HepG2 (cell line): ENCODE data around the gene TOP2B. TPM values are rescaled to one million over a fixed set of nuclear protein-coding genes. Genes with fewer than 3 reads are reported as not detected.

Experiments used
- ATAC-seq: fragments of 200-7000 bp; cut with Tn5 transposase; 3 replicates; pipeline ENCODE4 v1.9.1; 2020; ENCODE audit warnings: mild to moderate bottlenecking, moderate library complexity
- Bru-seq: library from RNA; stranded (reverse); fragments of 400-500 nt; gene quantifications from one replicate; lab custom pipeline; 2021; lab: Mats Ljungman, UMichigan
- BruChase-seq, 2 experiments: library from RNA; stranded (reverse); fragments of 400-500 nt; gene quantifications; one replicate each; lab custom pipeline; 2021; lab: Mats Ljungman, UMichigan
- BruUV-seq: library from RNA; stranded (reverse); fragments of 400-500 nt; replicated peaks from 2 replicates; lab custom pipeline; 2021; lab: Mats Ljungman, UMichigan
- CTCF ChIA-PET: fragments of 300-600 bp; formaldehyde crosslinking; extraction: SDS; loops from one replicate; lab custom pipeline; 2021; ENCODE audit warnings: low total read pairs, inconsistent platforms, low intra/inter-chr PET ratio; lab: Yijun Ruan, JAX
- POLR2A ChIA-PET: fragments of 350-600 bp; sonication (Branson Sonifier 250); formaldehyde crosslinking; loops from one replicate; lab custom pipeline; 2020; ENCODE audit warnings: antibody characterized with exemption, inconsistent platforms; lab: Yijun Ruan, JAX
- DNase-seq: peaks from one replicate; pipeline ENCODE4 v3.0.0-alpha.2; 2015; ENCODE audit warnings: low spot score
- FAIRE-seq: peaks from 3 replicates; lab custom pipeline; 2011; peaks lifted over from hg19 to GRCh38; lab: Jason Lieb, UNC
- H2AFZ ChIP-seq: one replicate; pipeline ENCODE4 v1.6.1; 2011; ENCODE audit warnings: low read length, inconsistent platforms
- H3K27ac ChIP-seq: fragments of 300-600 bp; 3 replicates; pipeline ENCODE4 v1.8.0; 2011; ENCODE audit warnings: mixed run types, mild to moderate bottlenecking, mixed read lengths, low read length, inconsistent platforms; ENCODE audit not compliant: insufficient read depth; ENCODE audit errors: extremely low read length
- H3K27me3 ChIP-seq, 2 experiments: fragments of 200-600 bp in 1 of 2; 2 replicates in 1 of 2; 3 replicates in 1 of 2; pipeline versions ENCODE4 v1.6.0 to v1.8.0; 2011; ENCODE audit warnings: low read length in 2 of 2, mild to moderate bottlenecking in 2 of 2, moderate library complexity in 2 of 2, inconsistent platforms in 1 of 2; ENCODE audit not compliant: insufficient read depth in 2 of 2, control insufficient read depth in 1 of 2
- H3K36me3 ChIP-seq, 2 experiments: fragments of 200-600 bp in 1 of 2; replicated peaks in 1 of 2; 2 replicates in 1 of 2; 3 replicates in 1 of 2; pipeline versions ENCODE4 v1.5.1 to v1.8.0; 2011; ENCODE audit warnings: low read length in 2 of 2, inconsistent platforms in 1 of 2; ENCODE audit not compliant: insufficient read depth in 2 of 2, control insufficient read depth in 1 of 2
- H3K4me1 ChIP-seq: 2 replicates; pipeline ENCODE4 v1.5.1; 2012; ENCODE audit warnings: low read length, inconsistent platforms; ENCODE audit not compliant: insufficient read depth
- H3K4me2 ChIP-seq: 2 replicates; pipeline ENCODE4 v1.6.0; 2011; ENCODE audit warnings: low read depth, low read length, inconsistent platforms
- H3K4me3 ChIP-seq, 3 experiments: fragments of 200-600 bp in 1 of 3; sonication (generic), shearing (Covaris generic) in 1 of 3; replicated peaks in 1 of 3; 2 replicates each; pipeline ENCODE4 v1.5.1; 2011 to 2016; ENCODE audit warnings: low read length in 3 of 3, inconsistent platforms in 2 of 3, low read depth in 2 of 3, mild to moderate bottlenecking in 2 of 3, control low read depth in 1 of 3, mixed read lengths in 1 of 3; ENCODE audit not compliant: insufficient read depth in 1 of 3
- H3K79me2 ChIP-seq: one replicate; pipeline ENCODE4 v1.6.1; 2011; ENCODE audit warnings: low read length, inconsistent platforms; ENCODE audit not compliant: insufficient read depth
- H3K9ac ChIP-seq: 2 replicates; pipeline ENCODE4 v1.6.0; 2011; ENCODE audit warnings: mild to moderate bottlenecking, low read depth, low read length, inconsistent platforms; ENCODE audit not compliant: insufficient read depth
- H3K9me3 ChIP-seq: 2 replicates; pipeline ENCODE4 v1.5.1; 2012; ENCODE audit warnings: mild to moderate bottlenecking, low read length
- H4K20me1 ChIP-seq: 2 replicates; pipeline ENCODE4 v1.6.0; 2011; ENCODE audit warnings: inconsistent platforms, mild to moderate bottlenecking, low read length, moderate library complexity; ENCODE audit not compliant: insufficient read depth
- AGO2 ChIP-seq: fragments of 200-400 bp; formaldehyde crosslinking; optimal IDR thresholded peaks from 2 replicates; pipeline ENCODE3; 2017; ENCODE audit warnings: mild to moderate bottlenecking, low read depth, low read length, moderate library complexity
- EHMT2 ChIP-seq: fragments of 200-600 bp; sonication (generic); IDR thresholded peaks from 2 replicates; pipeline ENCODE4 v1.7.0; 2017; ENCODE audit warnings: antibody characterized with exemption, low read depth, low read length, borderline replicate concordance
- ELF1 ChIP-seq: sonication (generic); formaldehyde crosslinking; IDR thresholded peaks from 2 replicates; pipeline ENCODE4 v1.4.0; 2020; ENCODE audit warnings: missing genetic modification reagents
- KDM1A ChIP-seq: IDR thresholded peaks from 2 replicates; pipeline ENCODE4 v1.6.1; 2016; ENCODE audit warnings: missing compliant biosample characterization
- KMT2A ChIP-seq: sonication (generic); formaldehyde crosslinking; IDR thresholded peaks from 2 replicates; pipeline ENCODE4 v1.4.0; 2020; ENCODE audit warnings: missing genetic modification reagents
- MTA3 ChIP-seq: sonication (generic); formaldehyde crosslinking; IDR thresholded peaks from 2 replicates; pipeline ENCODE4 v1.4.0; 2020; ENCODE audit warnings: missing genetic modification reagents
- NFIC ChIP-seq: IDR thresholded peaks from 2 replicates; pipeline ENCODE4 v1.6.1; 2012; ENCODE audit warnings: mild to moderate bottlenecking, low read length, inconsistent platforms
- PPARG ChIP-seq: conservative IDR thresholded peaks from 2 replicates; pipeline ENCODE4 v1.6.1; 2016; ENCODE audit warnings: missing biosample characterization, missing genetic modification reagents
- SMAD1 ChIP-seq: sonication (generic); formaldehyde crosslinking; IDR thresholded peaks from 2 replicates; pipeline ENCODE4 v1.4.0; 2020; ENCODE audit warnings: missing genetic modification reagents, low read depth, mild to moderate bottlenecking, borderline replicate concordance
- TBL1XR1 ChIP-seq: fragments of 150-350 bp; IDR thresholded peaks from 2 replicates; pipeline ENCODE4 v1.6.1; 2014; ENCODE audit warnings: borderline replicate concordance, low read length; ENCODE audit not compliant: partially characterized antibody
- TBX3 ChIP-seq: fragments of 450-650 bp; IDR thresholded peaks from 2 replicates; pipeline ENCODE4 v1.6.1; 2017; ENCODE audit warnings: antibody characterized with exemption, mild to moderate bottlenecking, inconsistent platforms, borderline replicate concordance
- ZBTB20 ChIP-seq: sonication (generic); formaldehyde crosslinking; IDR thresholded peaks from 2 replicates; pipeline ENCODE4 v1.8.1; 2023; ENCODE audit warnings: missing genetic modification reagents, low read depth, mild to moderate bottlenecking, borderline replicate concordance
- ZEB1 ChIP-seq: IDR thresholded peaks from 2 replicates; pipeline ENCODE4 v1.6.1; 2012; ENCODE audit warnings: mild to moderate bottlenecking, low read depth, inconsistent platforms; ENCODE audit not compliant: insufficient replicate concordance
- ZNF20 ChIP-seq: sonication (generic); formaldehyde crosslinking; IDR thresholded peaks from 2 replicates; pipeline ENCODE4 v1.4.0; 2020; ENCODE audit warnings: mild to moderate bottlenecking, moderate library complexity, missing genetic modification reagents
- ZNF235 ChIP-seq: sonication (generic); formaldehyde crosslinking; IDR thresholded peaks from 2 replicates; pipeline ENCODE4 v1.8.1; 2023; ENCODE audit warnings: mild to moderate bottlenecking, missing genetic modification reagents, borderline replicate concordance
- ZNF33A ChIP-seq: sonication (generic); formaldehyde crosslinking; IDR thresholded peaks from 2 replicates; pipeline ENCODE4 v1.5.1; 2020; ENCODE audit warnings: missing genetic modification reagents, mild to moderate bottlenecking, moderate library complexity, borderline replicate concordance
- ZNF569 ChIP-seq: sonication (generic); formaldehyde crosslinking; IDR thresholded peaks from 2 replicates; pipeline ENCODE4 v1.5.0; 2020; ENCODE audit warnings: mild to moderate bottlenecking, missing genetic modification reagents, moderate library complexity, borderline replicate concordance
- ZNF737 ChIP-seq: sonication (generic); formaldehyde crosslinking; IDR thresholded peaks from 2 replicates; pipeline ENCODE4 v1.5.0; 2020; ENCODE audit warnings: missing genetic modification reagents, mild to moderate bottlenecking, borderline replicate concordance
- WGBS: methylation state at CpG from one replicate; pipeline ENCODE4 v1.1.6; 2017; ENCODE audit warnings: low lambda C conversion rate; 5-methylcytosine and 5-hydroxymethylcytosine counted together
- in situ Hi-C: cut with HindIII; loops from 2 replicates; pipeline ENCODE4 v1.10.0; 2017; ENCODE audit warnings: low pct_unique_long_range_greater_than_20kb; ENCODE audit not compliant: extremely low pct_ligation_motif_present
- intact Hi-C: fragments of 100-400 bp; cut with micrococcal nuclease; formaldehyde crosslinking; loops from one replicate; pipeline ENCODE4 v1.10.0; 2022; ENCODE audit not compliant: unreplicated experiment
- long read RNA-seq, 2 experiments: library from RNA in 1 of 2; library from polyadenylated mRNA in 1 of 2; stranded (forward) in 1 of 2; unstranded in 1 of 2; transcript quantifications; one replicate each; pipeline ENCODE4 v2.0.0, GENCODE V29; 2019 to 2022
- polyA minus RNA-seq, 3 experiments: library from RNA; depleted of rRNA, polyadenylated mRNA; stranded (reverse); fragments of >200 nt; gene quantifications; 2 replicates each; pipeline ENCODE4 v1.2.3, GENCODE V29; 2011; ENCODE audit warnings: low replicate concordance in 1 of 3
- polyA plus RNA-seq, 8 experiments: library from polyadenylated mRNA; depleted of rRNA in 3 of 8; stranded (reverse) in 7 of 8; unstranded in 1 of 8; fragments of >200 nt; fragmentation: Illumina TruSeq in 4 of 8; extraction: Trizol in 4 of 8; gene quantifications; 2 replicates each; pipeline versions ENCODE4 v1.2.1 to v1.2.3, GENCODE V29; 2011 to 2016; ENCODE audit warnings: low read depth in 4 of 8, missing spikeins in 1 of 8, mixed read lengths in 1 of 8; ENCODE audit not compliant: insufficient read depth in 1 of 8
- total RNA-seq, 5 experiments: library from RNA; depleted of rRNA; stranded (reverse); fragments of >200 nt; fragmentation: Illumina TruSeq; extraction: Trizol; gene quantifications; 2 replicates each; pipeline ENCODE4 v1.2.3, GENCODE V29; 2016; ENCODE audit warnings: low read depth in 1 of 5
- TF ChIP-seq, protein P1 (sequence below): sonication (generic); formaldehyde crosslinking; IDR thresholded peaks from 2 replicates; pipeline ENCODE4 v1.8.1; 2023; ENCODE audit warnings: mild to moderate bottlenecking, moderate library complexity, missing genetic modification reagents

TOP2B gene
- total RNA-seq (2016; rRNA removed; fragmentation: Illumina TruSeq; extraction: Trizol) (88.1 and 140 TPM in 2 replicates), polyA plus RNA-seq (2011; rRNA removed) (20.3 and 27.6 TPM in 2 replicates), polyA minus RNA-seq (2011; rRNA and poly(A)+ RNA removed; ENCODE audit: low replicate concordance) (10.0 and 13.4 TPM in 2 replicates), Bru-seq, nascent RNA (percentile 90 among the genes with signal in this experiment), BruChase-seq, experiment 1, labeled RNA remaining after a 6-hour chase (percentile 91 among the genes with signal in this experiment), BruChase-seq, experiment 2, labeled RNA remaining after a 2-hour chase (percentile 91 among the genes with signal in this experiment)
- 5.7 and 6.6 TPM in 2 replicates for total RNA-seq (2016; cell fraction: cytosol; rRNA removed; fragmentation: Illumina TruSeq; extraction: Trizol; ENCODE audit: low read depth)
- 85.6 and 135 TPM in 2 replicates for total RNA-seq (2016; cell fraction: insoluble cytoplasmic fraction; rRNA removed; fragmentation: Illumina TruSeq; extraction: Trizol)
- total RNA-seq (2016; cell fraction: membrane; rRNA removed; fragmentation: Illumina TruSeq; extraction: Trizol), result 21.7 and 22.0 TPM in 2 replicates
- 78.5 and 79.6 TPM in 2 replicates for total RNA-seq (2016; cell fraction: nucleus; rRNA removed; fragmentation: Illumina TruSeq; extraction: Trizol)
- 7.3 and 13.7 TPM in 2 replicates for polyA plus RNA-seq (2011; cell fraction: cytosol; rRNA removed)
- 13.3 and 17.5 TPM in 2 replicates for polyA plus RNA-seq (2011; cell fraction: nucleus; rRNA removed)
- 38.5 and 59.6 TPM in 2 replicates for polyA plus RNA-seq (2012)
- polyA plus RNA-seq (2016; cell fraction: cytosol; fragmentation: Illumina TruSeq; extraction: Trizol; ENCODE audit: low read depth), result 2.3 and 2.5 TPM in 2 replicates
- 113 and 114 TPM in 2 replicates for polyA plus RNA-seq (2016; cell fraction: insoluble cytoplasmic fraction; fragmentation: Illumina TruSeq; extraction: Trizol; ENCODE audit: low read depth)
- 7.9 and 9.4 TPM in 2 replicates for polyA plus RNA-seq (2016; cell fraction: membrane; fragmentation: Illumina TruSeq; extraction: Trizol; ENCODE audit: low read depth)
- polyA plus RNA-seq (2016; cell fraction: nucleus; fragmentation: Illumina TruSeq; extraction: Trizol; ENCODE audit: insufficient read depth, low read depth), result 84.6 and 86.1 TPM in 2 replicates
- 32.4 and 35.7 TPM in 2 replicates for polyA minus RNA-seq (2011; cell fraction: cytosol; rRNA and poly(A)+ RNA removed)
- polyA minus RNA-seq (2011; cell fraction: nucleus; rRNA and poly(A)+ RNA removed), result 94.6 and 94.9 TPM in 2 replicates
- long read RNA-seq, experiment 1, partial matches to known transcripts, result 13 of 15 reads
- long read RNA-seq, experiment 1, other reads (novel, unspliced or antisense), result 2 of 15 reads
- long read RNA-seq, experiment 2, full-length matches to known transcripts, result 7 of 82 reads
- long read RNA-seq, experiment 2, partial matches to known transcripts, result 64 of 82 reads
- long read RNA-seq, experiment 2, other reads (novel, unspliced or antisense), result 11 of 82 reads

DNA sequence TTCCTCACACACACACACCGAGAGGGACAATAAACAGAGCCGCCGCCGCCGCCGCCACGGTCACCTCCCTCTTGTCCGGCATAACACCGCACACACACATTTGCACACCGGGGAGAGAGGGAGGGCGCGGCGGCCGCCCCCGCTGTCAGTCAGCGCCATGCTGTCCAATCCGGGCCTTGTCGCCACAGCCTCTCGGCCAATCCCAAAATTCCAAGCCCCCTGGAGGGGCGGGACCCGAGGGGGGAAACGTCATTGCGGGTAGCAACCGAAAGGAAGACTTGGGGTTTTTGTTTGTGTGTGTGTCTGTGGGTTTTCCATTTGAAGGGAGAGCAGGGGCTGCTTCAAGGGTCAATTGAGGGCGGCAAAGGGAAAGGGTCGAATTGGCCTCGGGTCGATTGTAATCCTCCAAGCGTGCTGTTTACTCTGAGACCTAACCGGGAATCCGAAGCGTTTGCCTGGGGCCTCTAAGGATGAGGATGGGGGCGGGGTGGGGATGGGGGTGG, at the start of gene TOP2B:
TOP2B (minus strand) TSS at position 96 of the 503 bp plus-strand sequence. CDS start 610 bp downstream, outside the sequence.
- no TSS peak for BruUV-seq
- TF ChIP-seq ELF1 (no peak; the same call in 1 of the 2 replicates), ZNF235 (CRISPR knock-in tag) (no peak), ZNF569 (CRISPR knock-in tag) (no peak), KDM1A (no peak), EHMT2 (no peak), ZNF20 (CRISPR knock-in tag) (no peak), TBL1XR1 (no peak), AGO2 (no peak), NFIC (no peak), ZNF737 (CRISPR knock-in tag) (no peak), ZEB1 (no peak), MTA3 (no peak), TBX3 (peak; percentile 17; the same call in 1 of the 2 replicates), PPARG (no peak), ZBTB20 (CRISPR knock-in tag) (peak; percentile 33; the same call in 1 of the 2 replicates), SMAD1 (CRISPR knock-in tag) (no peak), KMT2A (peak; percentile 64), ZNF33A (no peak)
- TF ChIP-seq, protein P1, sequence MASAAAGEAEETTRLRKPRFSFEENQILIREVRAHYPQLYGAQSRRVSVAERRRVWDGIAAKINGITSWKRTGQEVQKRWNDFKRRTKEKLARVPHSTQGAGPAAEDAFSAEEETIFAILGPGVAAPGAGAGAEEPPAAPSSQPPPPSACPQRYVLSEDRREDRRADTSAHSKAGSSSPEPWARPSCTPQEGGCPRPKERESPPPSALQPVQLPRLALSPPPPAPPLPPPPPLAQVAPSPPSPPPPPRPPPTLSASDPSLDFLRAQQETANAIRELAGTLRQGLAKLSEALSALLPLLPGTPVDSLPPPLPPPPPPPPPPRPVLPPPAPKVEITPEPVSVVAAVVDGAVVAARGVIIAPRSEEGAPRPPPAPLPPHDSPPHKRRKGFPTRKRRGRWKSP (CRISPR knock-in tag), result no peak

More for the DNA sequence above, at the start of gene TOP2B:
- H3K4me3 ChIP-seq, result peak within 1 kb of the TSS; percentile 71 to 93 (median 89)
- H3K9ac ChIP-seq, result peak within 1 kb of the TSS; percentile 87
- H3K9me3 ChIP-seq, result no peaks in the 10 kb centered on the region
- WGBS, result 1% methylated on average over 14 of the region's 33 CpGs
- DNase-seq (peak; percentile 90), FAIRE-seq (peak; percentile 83), ATAC-seq (peak; percentile 96)
- no peaks in the 10 kb centered on the region; a peak in 1 of 5 replicates for H3K27me3 ChIP-seq
- peak within 1 kb of the TSS; percentile 93 for H3K4me2 ChIP-seq
- no peaks in the 10 kb centered on the region for H3K36me3 ChIP-seq
- intact Hi-C loops (loop anchor here (2.0 to 10.0 kb wide), 2 partner anchors 60 to 124 kb away; no protein-coding TSS in a partner anchor), in situ Hi-C loops (loop anchor here (25.0 kb wide), 1 partner anchor 122 kb away; the partner anchor contains the start of genes NGLY1 and OXSM)
- H3K79me2 ChIP-seq, result peaks cover 42% of the 10 kb centered on the region
- CTCF ChIA-PET, result no interaction called here
- peak within 1 kb of the TSS; percentile 93 for H3K27ac ChIP-seq
- POLR2A ChIA-PET, result no interaction called here
- H2AFZ ChIP-seq, result no peak within 1 kb of the TSS
- peaks cover 40% of the 10 kb centered on the region for H3K4me1 ChIP-seq
- peaks cover 23% of the 10 kb centered on the region for H4K20me1 ChIP-seq
